Kidney glomerular epithelial cell (primary cell): Measurements from ENCODE around the gene PXMP2.
"Not testable (repeated sequence)": the region's sequence is repeated elsewhere in the genome, so short reads cannot be mapped to it uniquely, and the experiment has no call there.

ENCODE experiments used
- DNase-seq: peaks from one replicate; lab custom pipeline; 2025; lab: John Stamatoyannopoulos, UW

Gene PXMP2

GRCh38 chr12:132660996-132661395 lies 26.4 kb upstream of the PXMP2 start:
- DNase-seq, result no peak

- DNase-seq, result no peak
These were observed 25.4 kb upstream of the PXMP2 start for GRCh38 chr12:132661972-132662371.

GRCh38 chr12:132662901-132663755 lies 24.3 kb upstream of the PXMP2 start:
- no peak for DNase-seq

- no peak for DNase-seq
These were observed 22.9 kb upstream of the PXMP2 start for GRCh38 chr12:132664206-132665148.

- DNase-seq, result no peak
These were observed 22.3 kb upstream of the PXMP2 start for GRCh38 chr12:132665149-132665491.

- no peak for DNase-seq
These were observed 21.6 kb upstream of the PXMP2 start for GRCh38 chr12:132665794-132666193.

GRCh38 chr12:132668191-132669088 lies 18.9 kb upstream of the PXMP2 start:
- no peak for DNase-seq

GRCh38 chr12:132669166-132669879 lies 18.1 kb upstream of the PXMP2 start:
- DNase-seq, result peak; percentile 1

GRCh38 chr12:132672116-132672515 lies 15.3 kb upstream of the PXMP2 start:
- no peak for DNase-seq

GRCh38 chr12:132672678-132673077 lies 14.7 kb upstream of the PXMP2 start:
- DNase-seq, result no peak

- DNase-seq, result no peak
These were observed 13.9 kb upstream of the PXMP2 start for GRCh38 chr12:132673288-132674179.

GRCh38 chr12:132674561-132674960 lies 12.8 kb upstream of the PXMP2 start:
- DNase-seq, result no peak

- DNase-seq, result no peak
These were observed 11.5 kb upstream of the PXMP2 start for GRCh38 chr12:132675757-132676432.

- no peak for DNase-seq
These were observed 9.9 kb upstream of the PXMP2 start for GRCh38 chr12:132677492-132677891.

GRCh38 chr12:132685400-132685799 lies 2.0 kb upstream of the PXMP2 start:
- DNase-seq, result no peak

GRCh38 chr12:132686825-132687210 lies 569 bp upstream of the PXMP2 start:
- no peak for DNase-seq

- DNase-seq, result no peak
These were observed 1.8 kb downstream of the PXMP2 start for GRCh38 chr12:132689227-132689626.

- DNase-seq, result no peak
These were observed 2.7 kb downstream of the PXMP2 start for GRCh38 chr12:132690112-132690511.

GRCh38 chr12:132692030-132692429 lies 4.6 kb downstream of the PXMP2 start:
- not testable (repeated sequence) for DNase-seq

GRCh38 chr12:132694888-132695287 lies 7.5 kb downstream of the PXMP2 start:
- not testable (repeated sequence) for DNase-seq
